HK-2 (cell line): Measurements from ENCODE around the gene ZNF888.
A peak's percentile ranks its signal among the peaks of the same experiment; 100 is the strongest.
"Not testable (repeated sequence)": the region's sequence is repeated elsewhere in the genome, so short reads cannot be mapped to it uniquely, and the experiment has no call there.

ENCODE experiments used
- DNase-seq: peaks from one replicate; pipeline ENCODE4 v3.0.0-alpha.2; 2018; ENCODE audit not compliant: unreplicated experiment

ZNF888 gene

DNA sequence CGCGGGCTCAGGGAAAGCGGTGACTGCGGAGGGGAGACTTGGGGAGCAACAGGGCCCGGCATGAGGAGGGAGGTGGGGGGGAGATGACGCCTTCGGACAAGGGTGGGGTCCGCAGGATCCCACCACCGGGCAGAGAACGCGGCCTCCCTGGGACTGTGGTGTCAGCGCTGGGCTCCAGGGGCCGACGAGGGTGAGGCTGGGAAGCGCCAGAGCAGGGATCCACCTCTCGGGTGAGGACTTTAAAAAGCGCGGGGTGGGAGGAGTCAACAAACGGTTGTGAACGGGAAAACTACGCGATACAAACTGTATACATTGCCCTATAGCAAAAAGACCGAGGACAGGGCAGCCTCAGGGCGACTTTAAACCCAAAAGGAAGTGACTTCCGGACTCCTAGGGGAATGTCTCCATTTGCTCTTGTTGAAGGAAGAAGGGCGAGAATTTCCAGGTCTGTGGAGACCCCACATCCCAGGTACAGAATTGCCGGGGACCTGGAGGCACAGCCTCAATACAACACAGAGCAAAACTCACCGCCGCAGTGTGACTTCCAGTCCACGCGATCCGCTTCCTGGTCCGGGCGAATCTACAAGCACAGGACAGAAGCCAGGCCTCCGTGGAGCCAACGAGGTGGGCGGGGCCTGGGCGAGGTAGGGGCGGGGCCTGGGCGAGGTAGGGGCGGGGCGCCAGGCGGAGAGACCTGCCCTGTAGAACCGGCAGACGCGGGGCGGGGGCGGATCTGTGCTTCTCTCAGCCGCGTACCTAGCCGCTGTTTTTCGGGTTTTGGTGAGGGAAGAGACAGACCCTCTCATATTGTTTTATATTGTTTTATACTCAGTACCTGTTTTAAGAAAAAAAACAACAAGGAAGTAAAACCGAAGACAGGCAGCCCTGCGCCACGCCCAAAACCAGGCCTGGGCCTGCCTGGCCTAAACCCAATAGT is at the start of gene ZNF888:
ZNF888 (minus strand) TSS at position 588 of the 937 bp plus-strand sequence. CDS start 5,555 bp downstream, outside the sequence.
- DNase-seq = peak; percentile 93

DNA sequence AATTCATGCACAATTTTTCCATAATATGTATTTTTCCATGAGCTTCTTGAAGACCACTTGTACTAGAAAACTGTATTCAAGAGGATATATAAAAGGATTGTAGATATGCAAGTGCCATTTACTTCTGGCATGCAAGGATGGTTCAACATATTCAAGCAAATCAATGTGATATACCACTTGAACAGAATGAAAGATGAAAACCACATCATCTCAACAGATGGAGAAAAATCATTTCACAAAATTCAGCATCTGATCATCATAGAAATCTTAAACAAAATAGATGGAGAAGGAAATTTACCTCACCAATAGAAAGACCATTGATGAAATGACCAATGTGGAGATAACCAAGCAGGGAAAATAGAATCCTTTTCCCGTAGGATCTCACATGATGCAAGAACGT is 44.5 kb upstream of the ZNF888 start:
- no peak for DNase-seq

GRCh38 chr19:52963247-52963618 is 40.0 kb upstream of the ZNF888 start:
- no peak for DNase-seq

DNA sequence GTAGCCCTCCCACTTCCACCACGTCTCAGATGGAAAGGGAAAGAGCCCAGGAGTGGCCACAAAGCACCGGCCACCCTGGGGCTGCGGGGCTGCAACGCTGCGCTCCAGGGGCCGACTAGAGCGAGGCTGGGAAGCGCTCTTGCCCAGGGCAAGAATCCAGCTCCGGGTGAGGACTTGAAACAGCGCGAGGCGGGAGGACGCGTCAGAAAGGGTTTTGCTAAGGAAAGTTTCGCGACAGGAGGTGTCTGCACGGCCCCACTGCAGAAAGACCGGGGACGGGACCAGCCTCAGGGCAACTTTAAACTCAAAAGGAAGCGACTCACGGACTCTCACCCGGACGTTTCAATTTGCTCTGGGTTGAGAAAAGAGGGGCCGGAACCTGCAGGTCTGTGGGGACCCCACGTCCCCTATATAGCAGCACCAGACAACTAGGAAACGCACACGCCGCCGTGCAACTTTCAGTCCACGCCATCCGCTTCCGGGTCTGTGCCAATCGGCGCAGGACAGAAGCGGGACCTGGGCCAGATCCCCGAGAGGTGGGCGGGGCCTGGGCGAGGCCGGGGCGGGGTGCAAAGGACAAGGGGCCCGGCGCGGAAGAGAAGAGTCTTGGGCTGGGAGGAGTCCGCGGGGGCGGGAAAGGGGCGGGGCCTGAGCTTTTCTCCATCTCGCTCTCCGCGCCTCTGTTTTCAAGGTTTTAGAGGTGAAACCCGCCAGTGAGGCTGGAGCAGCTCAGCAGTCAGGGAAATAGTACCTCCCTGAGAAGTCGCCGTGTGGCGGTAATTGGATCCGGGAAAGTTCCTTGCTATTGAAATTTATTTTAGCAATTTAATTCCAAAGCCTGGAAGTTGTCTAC is 39.4 kb upstream of the ZNF888 start, which contains the start of gene ZNF816:
ZNF816 (minus strand) TSS at position 488 of the 853 bp plus-strand sequence. CDS start 6,792 bp downstream, outside the sequence.
- DNase-seq = peak; percentile 98

DNA sequence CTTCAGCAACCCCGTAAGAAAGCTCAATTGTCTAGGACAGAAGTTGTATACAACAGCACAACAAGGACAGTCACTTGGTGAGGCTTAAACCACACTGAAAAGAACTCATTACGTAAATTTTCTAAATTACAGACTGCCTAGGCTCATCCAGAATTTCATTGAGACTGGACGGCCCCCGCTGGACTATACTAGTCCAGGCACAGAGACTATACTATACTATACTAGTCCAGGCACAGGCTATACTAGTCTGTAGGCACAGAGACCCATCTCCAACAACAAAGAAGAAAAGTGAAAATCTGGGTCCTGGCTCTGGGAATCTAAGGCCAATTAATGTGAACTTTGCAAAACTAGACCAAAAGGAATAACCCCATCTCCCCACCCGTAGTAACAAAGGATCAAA is 38.8 kb upstream of the ZNF888 start:
- DNase-seq = no peak

GRCh38 chr19:52959613-52960295 is 36.5 kb upstream of the ZNF888 start:
- DNase-seq = no peak

- DNase-seq = no peak
Observed at GRCh38 chr19:52957591-52957990, 34.4 kb upstream of the ZNF888 start.

GRCh38 chr19:52956917-52957316 is 33.7 kb upstream of the ZNF888 start:
- no peak for DNase-seq

- no peak for DNase-seq
Observed at GRCh38 chr19:52949422-52949821, 26.2 kb upstream of the ZNF888 start.

DNA sequence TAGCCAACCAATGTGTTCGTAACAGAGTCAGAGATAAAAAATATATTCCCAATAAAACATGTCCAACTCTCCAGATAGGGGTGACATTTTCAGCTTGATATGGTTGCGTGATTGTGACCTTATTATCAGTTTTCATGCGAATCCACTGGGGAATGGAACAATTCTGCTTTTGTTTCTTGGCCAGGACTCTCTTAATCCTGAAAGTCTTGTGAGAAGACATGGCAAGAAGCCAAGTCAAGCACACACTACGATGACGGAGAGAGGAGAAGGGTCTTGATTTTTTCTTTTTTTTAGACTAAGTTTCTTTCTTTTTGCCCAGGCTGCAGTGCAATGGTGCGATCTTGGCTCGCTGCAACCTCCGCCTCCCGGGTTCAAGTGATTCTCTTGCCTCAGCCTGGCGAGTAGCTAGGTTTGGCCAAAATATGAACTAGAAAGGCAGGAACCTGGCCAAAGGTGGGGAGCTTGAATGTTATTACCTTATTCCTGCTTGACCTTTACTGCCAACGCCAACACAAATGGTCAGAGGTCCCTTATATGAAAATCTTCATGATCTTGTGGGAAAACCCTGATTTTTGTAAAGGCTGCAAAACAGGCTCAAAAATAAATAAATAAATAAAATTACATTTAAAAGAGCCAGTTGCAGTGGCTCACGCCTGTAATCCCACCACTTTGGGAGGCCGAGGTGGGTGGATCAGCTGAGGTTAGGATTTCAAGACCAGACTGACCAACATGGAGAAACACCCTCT is 25.0 kb upstream of the ZNF888 start:
- DNase-seq = no peak

DNA sequence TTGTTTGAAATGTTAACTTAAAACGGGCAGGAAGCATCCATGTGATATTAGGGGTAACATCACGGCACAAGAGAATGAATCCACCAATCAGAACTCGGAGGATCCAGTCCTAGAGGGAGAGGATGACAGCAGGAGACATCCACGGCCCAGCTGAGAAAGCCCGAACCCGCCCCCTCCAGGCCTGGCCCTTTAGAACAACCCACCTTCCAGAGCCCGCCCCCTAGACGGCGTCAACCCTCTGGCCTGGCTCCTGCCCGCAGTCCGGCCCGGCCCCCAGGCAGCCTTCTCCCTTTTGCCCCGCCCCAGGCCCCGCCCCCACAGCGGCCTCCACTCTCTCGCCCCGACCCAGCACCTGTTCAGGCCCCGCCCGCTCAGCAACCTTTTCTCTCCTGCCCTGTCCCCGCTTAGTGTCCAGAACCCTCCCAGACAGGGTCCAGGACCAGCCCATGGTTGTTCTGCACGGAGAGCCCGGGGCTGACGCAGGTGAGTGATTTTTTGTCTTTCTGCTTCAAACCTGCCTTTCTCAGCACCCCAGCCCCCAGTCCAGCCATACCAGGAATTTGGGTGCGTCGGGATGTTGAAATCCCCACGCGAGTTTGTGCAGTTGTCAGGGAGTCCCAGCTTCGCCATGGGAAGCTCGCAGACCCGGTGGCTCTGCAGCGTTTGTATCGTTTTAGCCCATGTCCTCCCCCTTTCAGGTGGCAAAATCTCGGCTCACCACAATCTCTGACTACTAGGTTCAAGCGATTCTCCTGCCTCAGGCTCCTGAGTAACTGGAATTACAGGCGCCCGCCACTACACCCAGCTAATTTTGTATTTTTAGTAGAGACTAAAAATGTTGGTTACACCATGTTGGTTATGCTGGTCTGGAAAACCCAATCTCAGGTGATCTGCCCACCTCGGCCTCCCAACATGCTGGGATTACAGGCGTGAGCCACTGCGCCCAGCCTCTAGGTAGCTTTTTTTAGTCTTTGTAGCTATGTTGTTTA is 23.4 kb upstream of the ZNF888 start:
- DNase-seq = no peak

DNA sequence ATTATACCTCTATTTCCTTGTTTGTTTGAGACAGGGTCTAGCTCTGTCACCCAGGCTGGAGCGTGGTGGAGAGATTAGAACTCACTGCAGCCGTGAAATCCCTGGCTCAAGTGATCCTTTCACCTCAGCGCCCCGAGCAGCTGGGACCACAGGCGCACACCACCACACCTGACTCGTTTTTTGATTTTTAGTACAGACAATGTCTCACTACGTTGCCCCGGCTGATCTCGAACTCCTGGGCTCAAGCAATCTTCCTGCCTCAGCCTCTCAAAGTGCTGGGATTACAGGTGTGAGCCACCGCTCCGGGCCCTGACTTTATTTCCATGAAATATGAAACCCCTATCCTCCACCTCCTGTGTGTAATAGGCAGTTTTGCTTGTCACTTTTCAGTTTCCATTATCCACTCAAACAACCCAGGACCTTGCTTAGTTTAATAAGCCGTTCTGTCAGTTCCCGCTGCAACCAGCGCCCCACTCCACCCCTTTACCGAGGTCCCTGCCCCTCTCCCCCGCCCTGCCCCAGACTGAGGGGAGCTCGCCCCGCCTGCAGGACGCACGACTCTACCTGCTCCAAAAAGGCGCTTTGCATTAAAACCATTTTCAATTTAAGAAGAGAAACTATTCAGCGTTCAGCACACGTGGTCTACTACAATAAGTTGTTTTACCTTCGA is 22.6 kb upstream of the ZNF888 start:
- DNase-seq = no peak

DNA sequence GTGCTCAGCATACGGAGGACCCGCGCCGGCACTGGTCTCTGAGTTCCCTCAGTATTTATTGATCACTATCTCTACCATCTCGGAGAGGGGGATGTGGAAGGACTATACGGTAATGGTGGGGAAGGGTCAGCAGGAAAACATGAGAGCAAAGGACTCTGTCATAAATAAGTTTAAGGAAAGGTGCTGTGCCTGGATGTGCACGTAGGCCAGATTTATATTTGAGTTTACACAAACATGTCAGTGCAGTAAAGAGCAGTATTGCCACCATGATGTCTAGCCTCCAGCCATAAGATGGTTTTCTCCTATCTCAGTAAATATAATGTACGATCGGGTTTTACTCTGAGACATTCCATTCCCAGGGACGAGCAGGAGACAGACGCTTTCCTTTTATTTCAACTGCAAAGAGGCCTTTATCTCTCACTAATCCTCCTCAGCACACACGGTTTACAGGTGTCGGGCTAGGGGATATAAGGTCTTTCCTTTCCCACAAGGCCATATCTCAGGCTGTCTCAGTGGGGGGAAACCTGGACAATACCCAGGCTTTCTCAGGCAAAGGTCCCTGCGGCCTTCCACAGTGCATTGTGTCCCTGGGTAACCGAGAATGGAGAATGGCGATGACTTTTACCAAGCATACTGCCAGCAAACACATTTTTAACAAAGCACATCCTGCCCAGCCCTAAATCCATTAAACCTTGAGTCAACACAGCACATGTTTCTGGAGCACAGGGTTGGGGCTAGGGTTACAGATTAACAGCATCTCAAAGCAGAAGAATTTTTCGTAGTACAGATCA is 21.7 kb upstream of the ZNF888 start:
- DNase-seq = not testable (repeated sequence)

DNA sequence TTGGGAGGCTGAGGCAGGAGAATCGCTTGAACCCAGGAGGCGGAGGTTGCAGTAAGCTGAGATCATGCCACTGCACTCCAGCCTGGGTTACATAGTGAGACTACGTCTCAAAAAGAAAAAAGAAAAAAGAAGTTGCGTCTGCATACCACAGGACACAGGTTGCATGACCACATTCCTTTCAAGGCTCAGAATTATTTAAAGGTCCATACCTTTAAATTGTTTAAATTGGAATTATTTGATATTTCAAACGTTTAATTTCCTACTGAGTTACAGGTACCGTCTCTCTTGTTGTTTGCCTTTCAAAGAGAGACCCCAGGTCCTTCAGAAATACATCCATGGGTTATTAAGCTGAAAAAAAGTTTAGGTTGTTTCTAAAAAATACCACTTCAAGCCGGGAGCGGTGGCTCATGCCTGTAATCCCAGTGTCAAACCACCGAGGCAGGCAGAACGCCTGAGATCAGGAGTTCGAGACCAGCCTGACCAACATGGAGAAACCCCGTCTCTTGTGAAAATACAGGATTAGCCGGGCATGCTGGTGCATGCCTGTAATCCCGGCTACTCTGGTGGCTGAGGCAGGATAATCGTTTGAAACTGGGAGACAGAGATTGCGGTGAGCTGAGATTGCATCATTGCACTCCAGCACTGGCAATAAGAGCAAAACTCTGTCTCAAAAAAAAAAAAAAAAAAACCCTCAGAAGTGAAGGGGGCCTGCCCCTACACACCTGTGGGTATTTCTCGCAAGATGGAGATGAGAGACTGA is 20.8 kb upstream of the ZNF888 start:
- no peak for DNase-seq

GRCh38 chr19:52943134-52943883 is 20.1 kb upstream of the ZNF888 start:
- no peak for DNase-seq

DNA sequence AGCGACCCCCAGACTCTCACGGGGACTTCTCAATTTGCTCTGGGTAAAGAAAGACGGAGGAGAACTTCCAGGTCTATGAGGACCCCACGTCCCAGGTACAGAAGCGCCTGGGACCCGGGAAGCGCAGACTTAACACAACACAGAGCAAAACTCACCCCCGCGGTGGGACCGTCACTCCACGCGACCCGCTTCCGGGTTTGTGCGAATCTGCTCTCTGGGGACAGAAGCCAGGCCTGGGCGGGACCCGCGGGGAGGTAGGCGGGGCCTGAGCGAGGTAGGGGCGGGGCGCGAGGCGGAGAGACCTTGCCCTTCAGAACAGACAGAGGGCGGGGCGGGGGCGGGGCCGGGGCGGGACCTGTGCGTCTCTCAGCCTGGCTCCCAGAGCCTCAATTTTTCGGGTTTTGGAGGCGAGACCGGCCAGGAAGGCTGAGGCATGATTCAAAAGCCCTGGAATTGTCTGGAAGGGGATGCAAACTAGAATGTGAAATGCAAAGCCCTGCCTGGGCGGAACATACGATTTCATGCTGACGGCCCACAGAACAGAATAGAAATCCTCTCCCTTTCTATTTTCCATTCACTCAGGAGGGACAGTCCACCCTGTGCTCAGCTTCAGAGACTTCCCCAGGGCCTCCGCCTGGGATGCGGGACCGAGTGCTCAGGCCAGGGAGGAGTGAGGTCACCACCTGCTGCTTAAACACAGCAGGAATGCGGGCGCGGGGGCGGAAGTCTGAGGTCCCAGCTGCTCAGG is 19.3 kb upstream of the ZNF888 start:
- peak; percentile 93 for DNase-seq
